A549 (cell line): ENCODE results near the gene PSEN2. TPM values are rescaled to one million over a fixed set of nuclear protein-coding genes. Genes with fewer than 3 reads are reported as not detected.

ENCODE experiments used
- ATAC-seq, 2 experiments: fragments of 200-7000 bp in 1 of 2; fragments of >200 bp in 1 of 2; cut with Nextera tagmentation in 1 of 2; cut with Tn5 transposase in 1 of 2; 3 replicates each; pipeline versions ENCODE4 v1.8.0 to v1.9.1; 2018 to 2020; ENCODE audit warnings: mild to moderate bottlenecking in 1 of 2, moderate library complexity in 1 of 2
- CTCF ChIA-PET: fragments of 300-600 bp; sonication (Branson Sonifier 250); formaldehyde crosslinking; extraction: SDS; loops from one replicate; lab custom pipeline; 2021; ENCODE audit warnings: antibody characterized with exemption, inconsistent platforms; lab: Yijun Ruan, JAX
- POLR2A ChIA-PET: fragments of 350-600 bp; formaldehyde crosslinking; extraction: SDS; loops from one replicate; lab custom pipeline; 2021; ENCODE audit warnings: antibody characterized with exemption, inconsistent platforms; lab: Yijun Ruan, JAX
- DNase-seq, 2 experiments: peaks; one replicate each; pipeline versions ENCODE4 v3.0.0 to v3.0.0-alpha.2; 2011 to 2016; ENCODE audit warnings: low read depth in 1 of 2, low spot score in 1 of 2
- FAIRE-seq: peaks from 2 replicates; lab custom pipeline; 2011; peaks lifted over from hg19 to GRCh38; lab: Jason Lieb, UNC
- H3K27ac ChIP-seq, 2 experiments: fragments of >200 bp; sonication (Bioruptor Twin); formaldehyde crosslinking; 3 replicates each; pipeline ENCODE4 v1.5.1; 2016 to 2017
- H3K4me1 ChIP-seq: fragments of >200 bp; sonication (Bioruptor Twin); formaldehyde crosslinking; 3 replicates; pipeline ENCODE4 v1.6.1; 2016
- H3K4me2 ChIP-seq: fragments of >200 bp; sonication (Bioruptor Twin); formaldehyde crosslinking; 3 replicates; pipeline ENCODE4 v1.6.1; 2016
- H3K4me3 ChIP-seq: fragments of >200 bp; sonication (Bioruptor Twin); formaldehyde crosslinking; 3 replicates; pipeline ENCODE4 v1.5.1; 2016
- H3K9me3 ChIP-seq: fragments of >200 bp; sonication (Bioruptor Twin); formaldehyde crosslinking; 3 replicates; pipeline ENCODE4 v1.6.1; 2016
- ATOH8 ChIP-seq: fragments of 250-450 bp; sonication (Bioruptor Pico); IDR thresholded peaks from 2 replicates; pipeline ENCODE4 v1.5.0; 2020; ENCODE audit warnings: low read depth, mild to moderate bottlenecking, moderate library complexity
- CBX2 ChIP-seq: fragments of 200-600 bp; sonication (generic); IDR thresholded peaks from 2 replicates; pipeline ENCODE4 v1.6.1; 2016; ENCODE audit warnings: low read depth, mild to moderate bottlenecking, borderline replicate concordance
- CBX8 ChIP-seq: fragments of 200-600 bp; sonication (generic); IDR thresholded peaks from 2 replicates; pipeline ENCODE4 v1.6.1; 2016
- CEBPB ChIP-seq, 2 experiments: fragments of >200 bp in 1 of 2; sonication (Bioruptor Twin) in 1 of 2; formaldehyde crosslinking in 1 of 2; IDR thresholded peaks; 2 replicates each; pipeline ENCODE4 v1.6.1; 2012 to 2016
- CHD4 ChIP-seq: fragments of 200-600 bp; sonication (generic); IDR thresholded peaks from 2 replicates; pipeline ENCODE4 v1.6.1; 2016; ENCODE audit warnings: antibody characterized with exemption, mild to moderate bottlenecking, borderline replicate concordance
- E2F6 ChIP-seq: IDR thresholded peaks from 2 replicates; pipeline ENCODE4 v1.6.1; 2012; ENCODE audit warnings: low read depth, borderline replicate concordance
- EHF ChIP-seq: fragments of 250-450 bp; sonication (Bioruptor Pico); IDR thresholded peaks from 2 replicates; pipeline ENCODE4 v1.5.0; 2020; ENCODE audit warnings: mild to moderate bottlenecking
- EHMT2 ChIP-seq: fragments of 200-600 bp; sonication (generic); IDR thresholded peaks from 2 replicates; pipeline ENCODE4 v1.6.1; 2016; ENCODE audit warnings: antibody characterized with exemption, low read depth, mild to moderate bottlenecking, moderate library complexity
- ESRRA ChIP-seq: fragments of 150-350 bp; IDR thresholded peaks from 2 replicates; pipeline ENCODE4 v1.6.1; 2014; ENCODE audit warnings: mild to moderate bottlenecking, low read length, borderline replicate concordance
- FOSB ChIP-seq: fragments of 250-450 bp; sonication (Bioruptor Pico); IDR thresholded peaks from 2 replicates; pipeline ENCODE4 v1.5.0; 2020; ENCODE audit warnings: mild to moderate bottlenecking, moderate library complexity
- FOSL2 ChIP-seq, 2 experiments: fragments of 450-650 bp in 1 of 2; fragments of >200 bp in 1 of 2; sonication (Bioruptor Twin) in 1 of 2; formaldehyde crosslinking; IDR thresholded peaks; 2 replicates each; pipeline versions ENCODE4 v1.5.0 to v1.6.1; 2016 to 2020; ENCODE audit warnings: mild to moderate bottlenecking in 1 of 2, moderate library complexity in 1 of 2
- GATA3 ChIP-seq: IDR thresholded peaks from 2 replicates; pipeline ENCODE4 v1.6.1; 2012; ENCODE audit warnings: borderline replicate concordance
- HEYL ChIP-seq: fragments of 250-450 bp; sonication (Bioruptor Pico); IDR thresholded peaks from 2 replicates; pipeline ENCODE4 v1.8.0; 2021; ENCODE audit warnings: mild to moderate bottlenecking, moderate library complexity
- HOXA7 ChIP-seq: fragments of 250-450 bp; sonication (Bioruptor Pico); IDR thresholded peaks from 2 replicates; pipeline ENCODE4 v1.5.0; 2020; ENCODE audit warnings: mild to moderate bottlenecking, moderate library complexity
- KDM5A ChIP-seq: fragments of 200-600 bp; sonication (generic); IDR thresholded peaks from 2 replicates; pipeline ENCODE4 v1.6.1; 2016; ENCODE audit warnings: antibody characterized with exemption, mild to moderate bottlenecking
- MAX ChIP-seq: IDR thresholded peaks from 2 replicates; pipeline ENCODE4 v1.6.1; 2012
- MYC ChIP-seq: IDR thresholded peaks from 2 replicates; pipeline ENCODE4 v1.6.1; 2012; ENCODE audit warnings: mild to moderate bottlenecking, inconsistent platforms, low read length, improper control_type of control experiment, borderline replicate concordance
- NPAS2 ChIP-seq: fragments of 250-450 bp; sonication (Bioruptor Pico); IDR thresholded peaks from 2 replicates; pipeline ENCODE4 v1.8.0; 2022; ENCODE audit warnings: mild to moderate bottlenecking, moderate library complexity, borderline replicate concordance
- PHF8 ChIP-seq: fragments of 200-600 bp; sonication (generic); IDR thresholded peaks from 2 replicates; pipeline ENCODE4 v1.6.1; 2016; ENCODE audit warnings: low read depth, mild to moderate bottlenecking, antibody characterized with exemption, moderate library complexity, borderline replicate concordance
- POLR2A ChIP-seq: IDR thresholded peaks from 2 replicates; pipeline ENCODE4 v1.6.1; 2012; ENCODE audit warnings: mild to moderate bottlenecking, low read length
- POLR2AphosphoS2 ChIP-seq: conservative IDR thresholded peaks from 2 replicates; pipeline ENCODE4 v1.6.1; 2012; ENCODE audit warnings: low read length, improper control_type of control experiment, inconsistent platforms
- RCOR1 ChIP-seq: fragments of 150-350 bp; IDR thresholded peaks from 2 replicates; pipeline ENCODE4 v1.6.1; 2014; ENCODE audit warnings: antibody characterized with exemption, low read length, low read depth
- SMC3 ChIP-seq: fragments of >200 bp; sonication (Bioruptor Twin); formaldehyde crosslinking; IDR thresholded peaks from 3 replicates; pipeline ENCODE4 v1.6.1; 2018; ENCODE audit warnings: inconsistent platforms
- SREBF2 ChIP-seq: fragments of 450-650 bp; IDR thresholded peaks from 2 replicates; pipeline ENCODE4 v1.6.1; 2014; ENCODE audit warnings: mild to moderate bottlenecking, moderate library complexity
- TFCP2L1 ChIP-seq: fragments of 250-450 bp; sonication (Bioruptor Pico); IDR thresholded peaks from 2 replicates; pipeline ENCODE4 v1.5.0; 2021; ENCODE audit warnings: mild to moderate bottlenecking
- TP53 ChIP-seq: fragments of 250-450 bp; sonication (Bioruptor Pico); IDR thresholded peaks from 2 replicates; pipeline ENCODE4 v1.5.0; 2021; ENCODE audit warnings: mild to moderate bottlenecking, moderate library complexity
- ZNF302 ChIP-seq: fragments of 250-450 bp; sonication (Bioruptor Pico); IDR thresholded peaks from 2 replicates; pipeline ENCODE4 v1.9.0; 2021; ENCODE audit warnings: inconsistent platforms, mild to moderate bottlenecking, moderate library complexity
- WGBS: methylation state at CpG from one replicate; pipeline ENCODE4 v1.1.6; 2017; ENCODE audit errors: missing lambda C conversion rate; 5-methylcytosine and 5-hydroxymethylcytosine counted together
- polyA plus RNA-seq, 4 experiments: library from polyadenylated mRNA; depleted of rRNA in 3 of 4; stranded (reverse); fragments of >200 nt; fragmentation: RNase III in 1 of 4; extraction: RNeasy Plus Mini Kit Qiagen cat#74134 plus additional on column Dnase treatment in 1 of 4; gene quantifications; 2 replicates in 3 of 4; 3 replicates in 1 of 4; pipeline ENCODE4 v1.2.3, GENCODE V29; 2011 to 2017

The PSEN2 gene
- polyA plus RNA-seq, 2 of the 4 experiments (the other 2 are of a cell fraction) = 23.4 to 24.2 TPM

- ChIA-PET POLR2A (no interaction called here), CTCF (interaction anchor here (1.3 kb wide), 1 partner anchor 36 kb away, joined by 3 read pairs; no protein-coding TSS in a partner anchor)
- no peak for FAIRE-seq
- no peak overlapping the region for H3K4me3 ChIP-seq
- ATAC-seq = no peak
- H3K4me1 ChIP-seq = peaks cover 14% of the 10 kb centered on the region
- TF ChIP-seq POLR2A (no peak), CHD4 (no peak), RCOR1 (no peak), KDM5A (no peak), CEBPB (IDR thresholded peaks at IDR 0.05) (no peak), GATA3 (no peak), TP53 (CRISPR knock-in tag) (no peak), EHF (CRISPR knock-in tag) (no peak), CBX2 (no peak), SMC3 (no peak), HEYL (no peak), SREBF2 (no peak), FOSB (no peak), ESRRA (no peak), POLR2AphosphoS2 (no peak), ATOH8 (CRISPR knock-in tag) (no peak), PHF8 (no peak)
- no peaks in the 10 kb centered on the region for H3K9me3 ChIP-seq
- DNase-seq = no peak
- H3K27ac ChIP-seq = no peak overlapping the region
- WGBS = 79% methylated on average over 2 of the region's 2 CpGs
- no peak overlapping the region for H3K4me2 ChIP-seq
Measured at GRCh38 chr1:226943927-226944326, 73.5 kb downstream of the PSEN2 start.

GRCh38 chr1:226945106-226945857, 74.9 kb downstream of the PSEN2 start:
- Histone ChIP-seq H3K4me1 (peaks cover 14% of the 10 kb centered on the region), H3K4me3 (no peak overlapping the region), H3K4me2 (peak overlapping the region; percentile 21; the same call in 1 of the 3 replicates), H3K27ac (no peak overlapping the region), H3K9me3 (no peaks in the 10 kb centered on the region)
- ChIA-PET CTCF (interaction anchor here (0.5 to 0.8 kb wide), 2 partner anchors 117 to 364 kb away, joined by 3 read pairs; no protein-coding TSS in a partner anchor), POLR2A (no interaction called here)
- TF ChIP-seq CBX8 (no peak), FOSL2 (IDR thresholded peaks at IDR 0.05) (no peak), FOSL2 (CRISPR knock-in tag; IDR thresholded peaks at IDR 0.05) (no peak), PHF8 (no peak), HOXA7 (CRISPR knock-in tag) (no peak), EHMT2 (no peak), POLR2AphosphoS2 (no peak), MAX (no peak), TP53 (CRISPR knock-in tag) (no peak), CHD4 (no peak), NPAS2 (CRISPR knock-in tag) (no peak), MYC (no peak), RCOR1 (no peak), CBX2 (no peak), TFCP2L1 (CRISPR knock-in tag) (no peak), ZNF302 (CRISPR knock-in tag) (no peak), ATOH8 (CRISPR knock-in tag) (no peak), E2F6 (no peak), ESRRA (no peak)
- WGBS = 57% methylated on average over 19 of the region's 19 CpGs
- DNase-seq (no peak), ATAC-seq (no peak; a peak in 1 of 6 replicates), FAIRE-seq (no peak)
